Stomach (tissue), 4 donors: Measurements from ENCODE around the gene KAZALD1.

Experiments
- EP300 ChIP-seq: sonication (generic); formaldehyde crosslinking; IDR thresholded peaks from one replicate; pipeline ENCODE4 v1.6.1; 2017; ENCODE audit warnings: antibody characterized with exemption
- POLR2A ChIP-seq, 4 donors: fragments of 450-650 bp; IDR thresholded peaks; one replicate each; pipeline ENCODE4 v1.6.1; 2016; ENCODE audit warnings: antibody characterized with exemption in 4 of 4, control low read depth in 2 of 4, mild to moderate bottlenecking in 1 of 4, moderate library complexity in 1 of 4
- POLR2AphosphoS5 ChIP-seq, 3 donors: sonication (generic); formaldehyde crosslinking; IDR thresholded peaks; one replicate each; pipeline ENCODE4 v1.6.1; 2016; ENCODE audit warnings: antibody characterized with exemption in 3 of 3
- TF ChIP-seq, protein P1 (sequence below), 7 experiments: fragments of 450-650 bp in 4 of 7; fragments of 200-600 bp in 3 of 7; sonication (generic) in 3 of 7; IDR thresholded peaks; one replicate each; pipeline ENCODE4 v1.5.1; 2016 to 2019; ENCODE audit warnings: antibody characterized with exemption in 7 of 7, control low read depth in 2 of 7, mild to moderate bottlenecking in 1 of 7

DNA sequence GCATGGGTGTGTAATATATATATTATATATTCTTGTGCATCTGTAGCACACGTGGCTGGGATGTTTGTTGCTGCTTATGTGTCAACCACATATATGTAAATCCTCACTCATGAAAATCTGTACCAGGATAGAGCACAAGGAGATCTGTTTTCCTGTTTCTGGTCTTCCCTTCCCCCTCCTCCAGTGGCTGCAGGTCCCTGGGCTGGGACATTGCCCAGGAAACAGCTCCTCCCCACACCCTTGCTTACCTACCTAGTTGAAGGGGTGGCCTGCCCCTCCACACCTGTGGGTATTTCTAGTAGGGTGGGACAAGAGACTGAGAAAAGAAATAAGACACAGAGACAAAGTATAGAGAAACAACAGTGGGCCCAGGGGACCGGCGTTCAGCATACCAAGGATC lies 28.5 kb upstream of the KAZALD1 start:
- TF ChIP-seq, protein P1, sequence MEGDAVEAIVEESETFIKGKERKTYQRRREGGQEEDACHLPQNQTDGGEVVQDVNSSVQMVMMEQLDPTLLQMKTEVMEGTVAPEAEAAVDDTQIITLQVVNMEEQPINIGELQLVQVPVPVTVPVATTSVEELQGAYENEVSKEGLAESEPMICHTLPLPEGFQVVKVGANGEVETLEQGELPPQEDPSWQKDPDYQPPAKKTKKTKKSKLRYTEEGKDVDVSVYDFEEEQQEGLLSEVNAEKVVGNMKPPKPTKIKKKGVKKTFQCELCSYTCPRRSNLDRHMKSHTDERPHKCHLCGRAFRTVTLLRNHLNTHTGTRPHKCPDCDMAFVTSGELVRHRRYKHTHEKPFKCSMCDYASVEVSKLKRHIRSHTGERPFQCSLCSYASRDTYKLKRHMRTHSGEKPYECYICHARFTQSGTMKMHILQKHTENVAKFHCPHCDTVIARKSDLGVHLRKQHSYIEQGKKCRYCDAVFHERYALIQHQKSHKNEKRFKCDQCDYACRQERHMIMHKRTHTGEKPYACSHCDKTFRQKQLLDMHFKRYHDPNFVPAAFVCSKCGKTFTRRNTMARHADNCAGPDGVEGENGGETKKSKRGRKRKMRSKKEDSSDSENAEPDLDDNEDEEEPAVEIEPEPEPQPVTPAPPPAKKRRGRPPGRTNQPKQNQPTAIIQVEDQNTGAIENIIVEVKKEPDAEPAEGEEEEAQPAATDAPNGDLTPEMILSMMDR (IDR thresholded peaks at IDR 0.05), result no peak
- TF ChIP-seq EP300 (no peak), POLR2A (IDR thresholded peaks at IDR 0.05) (no peak), POLR2AphosphoS5 (IDR thresholded peaks at IDR 0.05) (no peak)
